Uterus (tissue), 2 donors: ENCODE results near the gene ARHGEF28.

Experiments
- CTCF ChIP-seq, 4 experiments: fragments of 200-600 bp in 2 of 4; fragments of 450-650 bp in 2 of 4; sonication (generic) in 2 of 4; IDR thresholded peaks; one replicate each; pipeline ENCODE4 v1.5.1; 2016 to 2019; ENCODE audit warnings: antibody characterized with exemption in 4 of 4, mild to moderate bottlenecking in 2 of 4, moderate library complexity in 1 of 4
- POLR2A ChIP-seq, 2 donors: fragments of 450-650 bp; IDR thresholded peaks; one replicate each; pipeline ENCODE4 v1.6.1; 2016; ENCODE audit warnings: antibody characterized with exemption in 2 of 2, mild to moderate bottlenecking in 1 of 2, moderate library complexity in 1 of 2

GRCh38 chr5:73726071-73726470, 100.1 kb downstream of the ARHGEF28 start:
- TF ChIP-seq CTCF (IDR thresholded peaks at IDR 0.05) = no peak
- no peak for TF ChIP-seq POLR2A (IDR thresholded peaks at IDR 0.05)
